HCT116 (cell line): ENCODE data around the gene CPB1.

Source experiments
- ATF3 ChIP-seq: IDR thresholded peaks from 2 replicates; pipeline ENCODE4 v1.6.1; 2012
- CTCF ChIP-seq, 3 experiments: fragments of 200-600 bp in 1 of 3; sonication (generic) in 1 of 3; IDR thresholded peaks in 2 of 3; conservative IDR thresholded peaks in 1 of 3; 2 replicates each; pipeline ENCODE4 v1.5.1; 2012 to 2017; ENCODE audit warnings: low read depth in 2 of 3, low read length in 2 of 3, antibody characterized with exemption in 1 of 3, borderline replicate concordance in 1 of 3, control low read depth in 1 of 3, mild to moderate bottlenecking in 1 of 3, mixed read lengths in 1 of 3, mixed run types in 1 of 3, moderate library complexity in 1 of 3; ENCODE audit not compliant: insufficient read depth in 1 of 3
- ELF1 ChIP-seq: IDR thresholded peaks from 2 replicates; pipeline ENCODE4 v1.6.1; 2012; ENCODE audit warnings: low read depth, borderline replicate concordance
- EZH2 ChIP-seq: fragments of 200-600 bp; sonication (generic); IDR thresholded peaks from 2 replicates; pipeline ENCODE4 v1.6.1; 2017; ENCODE audit warnings: antibody characterized with exemption, mixed run types
- POLR2A ChIP-seq: IDR thresholded peaks from 2 replicates; pipeline ENCODE4 v1.7.0; 2011; ENCODE audit warnings: borderline replicate concordance; ENCODE audit not compliant: insufficient read depth, insufficient read length; ENCODE audit errors: extremely low read depth
- POLR2AphosphoS5 ChIP-seq: IDR thresholded peaks from 2 replicates; pipeline ENCODE4 v1.6.1; 2011; ENCODE audit warnings: mild to moderate bottlenecking, low read depth, low read length, moderate library complexity

GRCh38 chr3:148796799-148797198 lies 30.8 kb upstream of the CPB1 start:
- TF ChIP-seq CTCF (IDR thresholded peaks at IDR 0.05 in 2 of 3, conservative IDR thresholded peaks at IDR 0.05 in 1 of 3; ENCODE audit: borderline replicate concordance in 1 of 3, insufficient read depth in 1 of 3, low read depth in 2 of 3, low read length in 2 of 3) = no peak
- no peak for TF ChIP-seq ELF1
- no peak for TF ChIP-seq ATF3
- no peak for TF ChIP-seq EZH2
- TF ChIP-seq POLR2A = no peak
- TF ChIP-seq POLR2AphosphoS5 = no peak
